Measurements from ENCODE around the gene POFUT2. TPM values are rescaled to one million over a fixed set of nuclear protein-coding genes. Genes with fewer than 3 reads are reported as not detected.
A peak's percentile ranks its signal among the peaks of the same experiment; 100 is the strongest.

The POFUT2 gene
- total RNA-seq, 2 experiments from 2014 or later = 14.3 TPM

GRCh38 chr21:45228656-45229240 is 58.9 kb downstream of the POFUT2 start:
- no peak overlapping the region for H3K27ac Mint-ChIP-seq
- no peak overlapping the region for H3K4me3 Mint-ChIP-seq
- ChIA-PET POLR2A (no interaction called here), CTCF (interaction anchor here (0.7 to 2.0 kb wide), 4 partner anchors 62 to 90 kb away, joined by 3 to 6 read pairs (median 4); no protein-coding TSS in a partner anchor)
- no peak for DNase-seq
- no peaks in the 10 kb centered on the region for H3K9me3 Mint-ChIP-seq
- H3K27me3 Mint-ChIP-seq = peaks cover 9% of the 10 kb centered on the region
- peaks cover 48% of the 10 kb centered on the region for H3K4me1 Mint-ChIP-seq (ENCODE audit: low read depth)
- no peaks in the 10 kb centered on the region for H3K36me3 Mint-ChIP-seq
- intact Hi-C loops (cut with micrococcal nuclease) = loop anchor here (5.0 kb wide), 3 partner anchors 151 to 589 kb away; no protein-coding TSS in a partner anchor

GRCh38 chr21:45228171-45228641 is 59.5 kb downstream of the POFUT2 start:
- Mint-ChIP-seq H3K4me3 (peak overlapping the region; percentile 23), H3K27me3 (peaks cover 7% of the 10 kb centered on the region), H3K27ac (peak overlapping the region; percentile 66), H3K9me3 (no peaks in the 10 kb centered on the region), H3K4me1 (ENCODE audit: low read depth) (peaks cover 48% of the 10 kb centered on the region), H3K36me3 (no peaks in the 10 kb centered on the region)
- CTCF ChIA-PET = interaction anchor here (0.7 to 2.0 kb wide), 5 partner anchors 8 to 90 kb away, joined by 3 to 6 read pairs (median 4); no protein-coding TSS in a partner anchor
- POLR2A ChIA-PET = interaction anchor here (1.2 kb wide), 1 partner anchor 590 kb away, joined by 4 read pairs; no protein-coding TSS in a partner anchor
- DNase-seq = peak; percentile 90
- intact Hi-C loops (cut with micrococcal nuclease) = loop anchor here (5.0 kb wide), 3 partner anchors 151 to 589 kb away; no protein-coding TSS in a partner anchor

- Mint-ChIP-seq H3K27me3 (peaks cover 7% of the 10 kb centered on the region), H3K36me3 (no peaks in the 10 kb centered on the region), H3K4me1 (ENCODE audit: low read depth) (peaks cover 48% of the 10 kb centered on the region), H3K4me3 (peak overlapping the region; percentile 23), H3K27ac (peak overlapping the region; percentile 66), H3K9me3 (no peaks in the 10 kb centered on the region)
- ChIA-PET CTCF (interaction anchor here (0.9 to 2.0 kb wide), 4 partner anchors 9 to 89 kb away, joined by 3 to 6 read pairs (median 4); no protein-coding TSS in a partner anchor), POLR2A (interaction anchor here (1.2 kb wide), 1 partner anchor 591 kb away, joined by 4 read pairs; no protein-coding TSS in a partner anchor)
- intact Hi-C loops (cut with micrococcal nuclease) = loop anchor here (5.0 kb wide), 3 partner anchors 150 to 590 kb away; no protein-coding TSS in a partner anchor
- DNase-seq = no peak
Measured at GRCh38 chr21:45227735-45228134, 60.0 kb downstream of the POFUT2 start.

GRCh38 chr21:45226540-45227326 is 61.0 kb downstream of the POFUT2 start:
- CTCF ChIA-PET = interaction anchor here (1.6 to 1.8 kb wide), 2 partner anchors 66 to 89 kb away, joined by 4 to 7 read pairs; no protein-coding TSS in a partner anchor
- DNase-seq = peak; percentile 57
- Mint-ChIP-seq H3K4me1 (ENCODE audit: low read depth) (peaks cover 48% of the 10 kb centered on the region), H3K36me3 (peaks cover 2% of the 10 kb centered on the region), H3K27ac (no peak overlapping the region), H3K9me3 (no peaks in the 10 kb centered on the region), H3K4me3 (no peak overlapping the region), H3K27me3 (peaks cover 5% of the 10 kb centered on the region)
- intact Hi-C loops (cut with micrococcal nuclease) = loop anchor here (5.0 kb wide), 3 partner anchors 149 to 591 kb away; no protein-coding TSS in a partner anchor
- POLR2A ChIA-PET = interaction anchor here (1.2 kb wide), 1 partner anchor 592 kb away, joined by 4 read pairs; no protein-coding TSS in a partner anchor

- ChIA-PET POLR2A (no interaction called here), CTCF (interaction anchor here (1.6 to 1.8 kb wide), 2 partner anchors 67 to 88 kb away, joined by 4 to 7 read pairs; no protein-coding TSS in a partner anchor)
- Mint-ChIP-seq H3K4me1 (ENCODE audit: low read depth) (peaks cover 48% of the 10 kb centered on the region), H3K27me3 (peaks cover 5% of the 10 kb centered on the region), H3K4me3 (no peak overlapping the region), H3K36me3 (peaks cover 6% of the 10 kb centered on the region), H3K9me3 (no peaks in the 10 kb centered on the region), H3K27ac (no peak overlapping the region)
- intact Hi-C loops (cut with micrococcal nuclease) = loop anchor here (5.0 kb wide), 3 partner anchors 149 to 591 kb away; no protein-coding TSS in a partner anchor
- no peak for DNase-seq
Measured at GRCh38 chr21:45225741-45226327, 61.9 kb downstream of the POFUT2 start.

GRCh38 chr21:45225041-45225740 is 62.5 kb downstream of the POFUT2 start:
- H3K36me3 Mint-ChIP-seq = peaks cover 10% of the 10 kb centered on the region
- ChIA-PET POLR2A (no interaction called here), CTCF (no interaction called here)
- peaks cover 48% of the 10 kb centered on the region for H3K4me1 Mint-ChIP-seq (ENCODE audit: low read depth)
- no peak overlapping the region for H3K4me3 Mint-ChIP-seq
- H3K27me3 Mint-ChIP-seq = peaks cover 5% of the 10 kb centered on the region
- peak overlapping the region; percentile 62 for H3K27ac Mint-ChIP-seq
- no peak for DNase-seq
- intact Hi-C loops (cut with micrococcal nuclease) = loop anchor here (5.0 kb wide), 3 partner anchors 148 to 592 kb away; no protein-coding TSS in a partner anchor
- no peaks in the 10 kb centered on the region for H3K9me3 Mint-ChIP-seq

- Mint-ChIP-seq H3K27me3 (peaks cover 5% of the 10 kb centered on the region), H3K4me3 (peak overlapping the region; percentile 12), H3K9me3 (no peaks in the 10 kb centered on the region), H3K36me3 (peaks cover 10% of the 10 kb centered on the region), H3K27ac (peak overlapping the region; percentile 62), H3K4me1 (ENCODE audit: low read depth) (peaks cover 48% of the 10 kb centered on the region)
- POLR2A ChIA-PET = interaction anchor here (0.6 kb wide), 1 partner anchor 244 kb away, joined by 3 read pairs; no protein-coding TSS in a partner anchor
- CTCF ChIA-PET = interaction anchor here (0.8 kb wide), 1 partner anchor 87 kb away, joined by 3 read pairs; no protein-coding TSS in a partner anchor
- intact Hi-C loops (cut with micrococcal nuclease) = no loop called here
- peak; percentile 64 for DNase-seq
Measured at GRCh38 chr21:45224189-45224938, 63.3 kb downstream of the POFUT2 start.

GRCh38 chr21:45223236-45224185 is 64.2 kb downstream of the POFUT2 start:
- Mint-ChIP-seq H3K27ac (peak overlapping the region; percentile 2), H3K4me1 (ENCODE audit: low read depth) (peaks cover 41% of the 10 kb centered on the region), H3K36me3 (peaks cover 10% of the 10 kb centered on the region), H3K27me3 (peaks cover 1% of the 10 kb centered on the region), H3K9me3 (no peaks in the 10 kb centered on the region), H3K4me3 (no peak overlapping the region)
- POLR2A ChIA-PET = no interaction called here
- DNase-seq = no peak
- intact Hi-C loops (cut with micrococcal nuclease) = no loop called here
- CTCF ChIA-PET = interaction anchor here (0.8 to 1.4 kb wide), 2 partner anchors 86 to 920 kb away, joined by 3 read pairs; no protein-coding TSS in a partner anchor

GRCh38 chr21:45222001-45222400 is 65.7 kb downstream of the POFUT2 start:
- ChIA-PET POLR2A (no interaction called here), CTCF (no interaction called here)
- Mint-ChIP-seq H3K27ac (no peak overlapping the region), H3K27me3 (peaks cover 1% of the 10 kb centered on the region), H3K36me3 (peaks cover 21% of the 10 kb centered on the region), H3K9me3 (peaks cover 4% of the 10 kb centered on the region), H3K4me3 (no peak overlapping the region), H3K4me1 (ENCODE audit: low read depth) (peaks cover 26% of the 10 kb centered on the region)
- intact Hi-C loops (cut with micrococcal nuclease) = no loop called here
- no peak for DNase-seq

Data from activated CD4-positive, alpha-beta memory T cell treated with anti-CD3 and anti-CD28 coated beads for 36 hours (primary cell).